SK-N-SH (cell line): ENCODE data around the gene RFPL2. TPM values are rescaled to one million over a fixed set of nuclear protein-coding genes. Genes with fewer than 3 reads are reported as not detected.

Experiments
- CTCF ChIA-PET: fragments of 300-600, 350-600 bp; formaldehyde crosslinking; extraction: SDS; loops from one replicate; lab custom pipeline; 2021; lab: Yijun Ruan, JAX
- POLR2A ChIA-PET: fragments of 350-600 bp; sonication (Branson Sonifier 250); formaldehyde crosslinking; extraction: SDS; loops from one replicate; lab custom pipeline; 2020; ENCODE audit warnings: antibody characterized with exemption, inconsistent platforms; lab: Yijun Ruan, JAX
- DNase-seq: peaks from one replicate; pipeline ENCODE4 v3.0.0; 2012
- H2AFZ ChIP-seq: fragments of 200-600 bp; sonication (generic); 2 replicates; pipeline ENCODE4 v1.8.1; 2016; ENCODE audit warnings: antibody characterized with exemption, mild to moderate bottlenecking, low read depth
- H3F3A ChIP-seq: fragments of 200-600 bp; sonication (generic); replicated peaks from 2 replicates; pipeline ENCODE3; 2016; ENCODE audit warnings: antibody characterized with exemption, mild to moderate bottlenecking; ENCODE audit not compliant: insufficient read depth
- H3K27ac ChIP-seq, 2 experiments: fragments of 200-500 bp in 1 of 2; fragments of 200-600 bp in 1 of 2; sonication (Bioruptor generic) in 1 of 2; sonication (generic), shearing (Covaris generic) in 1 of 2; 2 replicates each; pipeline versions ENCODE4 v1.5.1 to v1.6.1; 2014 to 2016; ENCODE audit warnings: low read depth in 2 of 2, inconsistent platforms in 1 of 2, low read length in 1 of 2, mild to moderate bottlenecking in 1 of 2, mixed read lengths in 1 of 2
- H3K27me3 ChIP-seq: fragments of 200-600 bp; sonication (generic), shearing (Covaris generic); 2 replicates; pipeline ENCODE4 v1.6.1; 2016; ENCODE audit warnings: mixed run types; ENCODE audit not compliant: insufficient read depth
- H3K36me3 ChIP-seq, 2 experiments: fragments of 200-500 bp in 1 of 2; fragments of 200-600 bp in 1 of 2; sonication (Bioruptor generic) in 1 of 2; sonication (generic) in 1 of 2; replicated peaks in 1 of 2; 2 replicates each; pipeline versions ENCODE3 to v1.5.1; 2014 to 2016; ENCODE audit warnings: low read length in 1 of 2, mild to moderate bottlenecking in 1 of 2; ENCODE audit not compliant: insufficient read depth in 2 of 2, control insufficient read depth in 1 of 2
- H3K4me1 ChIP-seq, 2 experiments: fragments of 200-500 bp in 1 of 2; fragments of 200-600 bp in 1 of 2; sonication (Bioruptor generic) in 1 of 2; sonication (generic), shearing (Covaris generic) in 1 of 2; 2 replicates each; pipeline versions ENCODE4 v1.5.1 to v1.6.1; 2014 to 2016; ENCODE audit warnings: low read depth in 1 of 2, low read length in 1 of 2, mixed run types in 1 of 2; ENCODE audit not compliant: insufficient read depth in 2 of 2, control insufficient read depth in 1 of 2
- H3K4me2 ChIP-seq: fragments of 200-600 bp; sonication (generic), shearing (Covaris generic); 2 replicates; pipeline ENCODE4 v1.6.1; 2017; ENCODE audit warnings: mixed run types
- H3K4me3 ChIP-seq, 2 experiments: fragments of 200-500 bp in 1 of 2; fragments of 200-600 bp in 1 of 2; sonication (Bioruptor generic) in 1 of 2; sonication (generic), shearing (Covaris generic) in 1 of 2; 2 replicates each; pipeline versions ENCODE4 v1.5.1 to v1.8.1; 2014 to 2016; ENCODE audit warnings: low read depth in 2 of 2, inconsistent platforms in 1 of 2, low read length in 1 of 2, mild to moderate bottlenecking in 1 of 2, mixed read lengths in 1 of 2, moderate library complexity in 1 of 2
- H3K79me2 ChIP-seq: fragments of 200-600 bp; sonication (generic); 2 replicates; pipeline ENCODE4 v1.8.1; 2017; ENCODE audit warnings: mild to moderate bottlenecking; ENCODE audit not compliant: insufficient read depth
- H3K9ac ChIP-seq: fragments of 200-600 bp; sonication (generic); 2 replicates; pipeline ENCODE4 v1.6.1; 2017; ENCODE audit warnings: mixed run types
- H3K9me2 ChIP-seq: fragments of 200-600 bp; sonication (generic); 2 replicates; pipeline ENCODE4 v1.6.1; 2017; ENCODE audit warnings: mixed run types
- H3K9me3 ChIP-seq: fragments of 200-600 bp; sonication (generic); 2 replicates; pipeline ENCODE4 v1.6.1; 2017; ENCODE audit warnings: mixed run types, mild to moderate bottlenecking, moderate library complexity
- H4K20me1 ChIP-seq: fragments of 200-600 bp; sonication (generic); 2 replicates; pipeline ENCODE4 v1.6.1; 2017; ENCODE audit warnings: mild to moderate bottlenecking, mixed run types; ENCODE audit not compliant: insufficient read depth
- ELF1 ChIP-seq: IDR thresholded peaks from 2 replicates; pipeline ENCODE4 v1.4.0; 2012
- EP300 ChIP-seq, 2 experiments: IDR thresholded peaks; 2 replicates each; pipeline versions ENCODE4 v1.4.0 to v1.6.1; 2012; ENCODE audit warnings: borderline replicate concordance in 1 of 2, low read depth in 1 of 2, low read length in 1 of 2
- MXI1 ChIP-seq: IDR thresholded peaks from 2 replicates; pipeline ENCODE4 v1.6.1; 2012; ENCODE audit warnings: mild to moderate bottlenecking, low read depth, low read length, improper control_type of control experiment
- NRF1 ChIP-seq: IDR thresholded peaks from 2 replicates; pipeline ENCODE4 v1.6.1; 2012; ENCODE audit warnings: low read depth, mild to moderate bottlenecking, low read length
- RCOR1 ChIP-seq: fragments of 150-350 bp; IDR thresholded peaks from 2 replicates; pipeline ENCODE4 v1.6.1; 2017; ENCODE audit warnings: antibody characterized with exemption, low read length
- RXRA ChIP-seq: IDR thresholded peaks from 2 replicates; pipeline ENCODE4 v1.4.0; 2012; ENCODE audit warnings: low read depth, mild to moderate bottlenecking, borderline replicate concordance
- SMC3 ChIP-seq: IDR thresholded peaks from 2 replicates; pipeline ENCODE4 v1.6.1; 2012; ENCODE audit warnings: low read depth, low read length, improper control_type of control experiment
- TAF1 ChIP-seq: IDR thresholded peaks from 2 replicates; pipeline ENCODE4 v1.6.1; 2012; ENCODE audit warnings: low read depth, mild to moderate bottlenecking, low read length, moderate library complexity, borderline replicate concordance
- TCF12 ChIP-seq: IDR thresholded peaks from 2 replicates; pipeline ENCODE4 v1.4.0; 2012
- TEAD4 ChIP-seq: IDR thresholded peaks from 2 replicates; pipeline ENCODE4 v1.4.0; 2012; ENCODE audit warnings: mild to moderate bottlenecking, borderline replicate concordance; ENCODE audit not compliant: insufficient read depth
- YY1 ChIP-seq: IDR thresholded peaks from 2 replicates; pipeline ENCODE4 v1.4.0; 2012; ENCODE audit warnings: low read depth, mild to moderate bottlenecking
- WGBS: methylation state at CpG from one replicate; pipeline ENCODE4 v1.1.6; 2017; ENCODE audit warnings: low lambda C conversion rate; 5-methylcytosine and 5-hydroxymethylcytosine counted together
- polyA plus RNA-seq, 3 experiments: library from polyadenylated mRNA; depleted of rRNA; stranded (reverse); fragments of >200 nt; gene quantifications; 2 replicates each; pipeline ENCODE4 v1.2.3, GENCODE V29; 2012
- TF ChIP-seq, protein P1 (sequence below): IDR thresholded peaks from 2 replicates; pipeline ENCODE4 v1.4.0; 2012; ENCODE audit warnings: low read depth
- TF ChIP-seq, protein P2 (sequence below): fragments of 200-600 bp; sonication (generic); IDR thresholded peaks from 2 replicates; pipeline ENCODE4 v1.6.1; 2017; ENCODE audit warnings: antibody characterized with exemption, mild to moderate bottlenecking, moderate library complexity
- TF ChIP-seq, protein P3 (sequence below): IDR thresholded peaks from 2 replicates; pipeline ENCODE4 v1.6.1; 2012; ENCODE audit warnings: mild to moderate bottlenecking, low read depth, low read length, moderate library complexity
- TF ChIP-seq, protein P4 (sequence below): IDR thresholded peaks from 2 replicates; pipeline ENCODE4 v1.4.0; 2012; ENCODE audit warnings: low read depth, borderline replicate concordance

The RFPL2 gene
- polyA plus RNA-seq, 1 of the 3 experiments (the other 2 are of a cell fraction), result 0.05 TPM

DNA sequence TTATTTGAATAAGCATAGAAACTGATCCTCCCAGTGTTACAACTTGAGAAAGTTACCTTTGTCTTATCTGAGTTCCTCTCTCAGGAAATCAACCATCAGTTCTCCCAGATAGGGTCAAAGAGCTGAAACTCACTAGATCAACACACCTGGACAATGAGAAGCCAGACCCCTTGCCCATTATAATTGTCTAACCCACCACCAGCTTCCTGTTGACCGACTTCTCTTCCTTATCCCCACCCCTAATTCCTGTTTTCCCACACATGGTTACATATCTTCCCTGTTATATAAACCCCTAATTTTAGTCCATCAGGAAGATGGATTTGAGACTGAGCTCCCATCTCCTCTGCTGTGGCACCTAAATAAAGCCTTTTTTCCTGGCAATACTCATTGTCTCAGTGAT lies 43.4 kb upstream of the RFPL2 start:
- Histone ChIP-seq H3K79me2 (no peaks in the 10 kb centered on the region), H3K36me3 (no peaks in the 10 kb centered on the region), H3K4me1 (no peaks in the 10 kb centered on the region), H4K20me1 (no peaks in the 10 kb centered on the region), H3K4me3 (no peak overlapping the region), H3K27ac (no peak overlapping the region), H3K9me2 (no peaks in the 10 kb centered on the region), H3K27me3 (no peaks in the 10 kb centered on the region), H3K9me3 (no peaks in the 10 kb centered on the region), H3K4me2 (no peak overlapping the region), H3F3A (no peaks in the 10 kb centered on the region), H2AFZ (no peak overlapping the region), H3K9ac (no peak overlapping the region)
- no peak for TF ChIP-seq MXI1
- TF ChIP-seq ELF1, result no peak
- TF ChIP-seq TAF1, result no peak
- TF ChIP-seq, protein P1, sequence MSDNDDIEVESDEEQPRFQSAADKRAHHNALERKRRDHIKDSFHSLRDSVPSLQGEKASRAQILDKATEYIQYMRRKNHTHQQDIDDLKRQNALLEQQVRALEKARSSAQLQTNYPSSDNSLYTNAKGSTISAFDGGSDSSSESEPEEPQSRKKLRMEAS, result no peak
- TF ChIP-seq, protein P2, sequence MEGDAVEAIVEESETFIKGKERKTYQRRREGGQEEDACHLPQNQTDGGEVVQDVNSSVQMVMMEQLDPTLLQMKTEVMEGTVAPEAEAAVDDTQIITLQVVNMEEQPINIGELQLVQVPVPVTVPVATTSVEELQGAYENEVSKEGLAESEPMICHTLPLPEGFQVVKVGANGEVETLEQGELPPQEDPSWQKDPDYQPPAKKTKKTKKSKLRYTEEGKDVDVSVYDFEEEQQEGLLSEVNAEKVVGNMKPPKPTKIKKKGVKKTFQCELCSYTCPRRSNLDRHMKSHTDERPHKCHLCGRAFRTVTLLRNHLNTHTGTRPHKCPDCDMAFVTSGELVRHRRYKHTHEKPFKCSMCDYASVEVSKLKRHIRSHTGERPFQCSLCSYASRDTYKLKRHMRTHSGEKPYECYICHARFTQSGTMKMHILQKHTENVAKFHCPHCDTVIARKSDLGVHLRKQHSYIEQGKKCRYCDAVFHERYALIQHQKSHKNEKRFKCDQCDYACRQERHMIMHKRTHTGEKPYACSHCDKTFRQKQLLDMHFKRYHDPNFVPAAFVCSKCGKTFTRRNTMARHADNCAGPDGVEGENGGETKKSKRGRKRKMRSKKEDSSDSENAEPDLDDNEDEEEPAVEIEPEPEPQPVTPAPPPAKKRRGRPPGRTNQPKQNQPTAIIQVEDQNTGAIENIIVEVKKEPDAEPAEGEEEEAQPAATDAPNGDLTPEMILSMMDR, result no peak
- TF ChIP-seq, protein P3, sequence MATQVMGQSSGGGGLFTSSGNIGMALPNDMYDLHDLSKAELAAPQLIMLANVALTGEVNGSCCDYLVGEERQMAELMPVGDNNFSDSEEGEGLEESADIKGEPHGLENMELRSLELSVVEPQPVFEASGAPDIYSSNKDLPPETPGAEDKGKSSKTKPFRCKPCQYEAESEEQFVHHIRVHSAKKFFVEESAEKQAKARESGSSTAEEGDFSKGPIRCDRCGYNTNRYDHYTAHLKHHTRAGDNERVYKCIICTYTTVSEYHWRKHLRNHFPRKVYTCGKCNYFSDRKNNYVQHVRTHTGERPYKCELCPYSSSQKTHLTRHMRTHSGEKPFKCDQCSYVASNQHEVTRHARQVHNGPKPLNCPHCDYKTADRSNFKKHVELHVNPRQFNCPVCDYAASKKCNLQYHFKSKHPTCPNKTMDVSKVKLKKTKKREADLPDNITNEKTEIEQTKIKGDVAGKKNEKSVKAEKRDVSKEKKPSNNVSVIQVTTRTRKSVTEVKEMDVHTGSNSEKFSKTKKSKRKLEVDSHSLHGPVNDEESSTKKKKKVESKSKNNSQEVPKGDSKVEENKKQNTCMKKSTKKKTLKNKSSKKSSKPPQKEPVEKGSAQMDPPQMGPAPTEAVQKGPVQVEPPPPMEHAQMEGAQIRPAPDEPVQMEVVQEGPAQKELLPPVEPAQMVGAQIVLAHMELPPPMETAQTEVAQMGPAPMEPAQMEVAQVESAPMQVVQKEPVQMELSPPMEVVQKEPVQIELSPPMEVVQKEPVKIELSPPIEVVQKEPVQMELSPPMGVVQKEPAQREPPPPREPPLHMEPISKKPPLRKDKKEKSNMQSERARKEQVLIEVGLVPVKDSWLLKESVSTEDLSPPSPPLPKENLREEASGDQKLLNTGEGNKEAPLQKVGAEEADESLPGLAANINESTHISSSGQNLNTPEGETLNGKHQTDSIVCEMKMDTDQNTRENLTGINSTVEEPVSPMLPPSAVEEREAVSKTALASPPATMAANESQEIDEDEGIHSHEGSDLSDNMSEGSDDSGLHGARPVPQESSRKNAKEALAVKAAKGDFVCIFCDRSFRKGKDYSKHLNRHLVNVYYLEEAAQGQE, result no peak
- TF ChIP-seq RXRA, result no peak
- TF ChIP-seq RCOR1, result no peak
- no peak for TF ChIP-seq SMC3
- TF ChIP-seq EP300 (IDR thresholded peaks at IDR 0.05; ENCODE audit: borderline replicate concordance in 1 of 2, low read depth in 1 of 2, low read length in 1 of 2), result no peak
- TF ChIP-seq NRF1, result no peak
- no peak for TF ChIP-seq TEAD4
- TF ChIP-seq, protein P4, sequence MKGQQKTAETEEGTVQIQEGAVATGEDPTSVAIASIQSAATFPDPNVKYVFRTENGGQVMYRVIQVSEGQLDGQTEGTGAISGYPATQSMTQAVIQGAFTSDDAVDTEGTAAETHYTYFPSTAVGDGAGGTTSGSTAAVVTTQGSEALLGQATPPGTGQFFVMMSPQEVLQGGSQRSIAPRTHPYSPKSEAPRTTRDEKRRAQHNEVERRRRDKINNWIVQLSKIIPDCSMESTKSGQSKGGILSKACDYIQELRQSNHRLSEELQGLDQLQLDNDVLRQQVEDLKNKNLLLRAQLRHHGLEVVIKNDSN, result no peak
- no peak for TF ChIP-seq TCF12
- TF ChIP-seq YY1, result no peak
- ChIA-PET POLR2A (no interaction called here), CTCF (interaction anchor here (0.7 kb wide), 1 partner anchor 18 kb away, joined by 3 read pairs; no protein-coding TSS in a partner anchor)
- DNase-seq, result no peak
- 14% methylated on average over 1 of the region's 1 CpG for WGBS
